ENCODE results near the gene NFAM1.

NFAM1 gene

GRCh38 chr22:42365942-42366695 is 66.1 kb downstream of the NFAM1 start:
- no peak overlapping the region for H3K9ac ChIP-seq (ENCODE audit: low read depth, low read length)
- H3K36me3 ChIP-seq (ENCODE audit: control insufficient read depth, insufficient read depth, low read length), result no peaks in the 10 kb centered on the region
- H3K27me3 ChIP-seq (ENCODE audit: control insufficient read depth, insufficient read depth, low read length), result 0 out of 2 replicates have a peak, but pooled peaks cover 6% of the 10 kb centered on the region
- H3K4me3 ChIP-seq (ENCODE audit: low read depth, low read length), result peak overlapping the region; percentile 45
- peaks cover 44% of the 10 kb centered on the region for H3K4me1 ChIP-seq (ENCODE audit: control insufficient read depth, insufficient read depth, low read length)
- H3K9me3 ChIP-seq (ENCODE audit: control insufficient read depth, insufficient read depth, low read length), result no peaks in the 10 kb centered on the region
- H3K27ac ChIP-seq (ENCODE audit: low read depth, low read length), result peak overlapping the region; percentile 96

GRCh38 chr22:42365111-42365865 is 66.9 kb downstream of the NFAM1 start:
- Histone ChIP-seq H3K27ac (ENCODE audit: low read depth, low read length) (peak overlapping the region; percentile 96), H3K4me3 (ENCODE audit: low read depth, low read length) (peak overlapping the region; percentile 45), H3K9ac (ENCODE audit: low read depth, low read length) (peak overlapping the region; percentile 13; the same call in 1 of the 2 replicates), H3K27me3 (ENCODE audit: control insufficient read depth, insufficient read depth, low read length) (0 out of 2 replicates have a peak, but pooled peaks cover 6% of the 10 kb centered on the region), H3K36me3 (ENCODE audit: control insufficient read depth, insufficient read depth, low read length) (no peaks in the 10 kb centered on the region), H3K4me1 (ENCODE audit: control insufficient read depth, insufficient read depth, low read length) (peaks cover 44% of the 10 kb centered on the region), H3K9me3 (ENCODE audit: control insufficient read depth, insufficient read depth, low read length) (no peaks in the 10 kb centered on the region)

GRCh38 chr22:42364604-42365110 is 67.5 kb downstream of the NFAM1 start:
- Histone ChIP-seq H3K4me3 (ENCODE audit: low read depth, low read length) (peak overlapping the region; percentile 45), H3K27ac (ENCODE audit: low read depth, low read length) (peak overlapping the region; percentile 96), H3K4me1 (ENCODE audit: control insufficient read depth, insufficient read depth, low read length) (peaks cover 42% of the 10 kb centered on the region), H3K27me3 (ENCODE audit: control insufficient read depth, insufficient read depth, low read length) (0 out of 2 replicates have a peak, but pooled peaks cover 6% of the 10 kb centered on the region), H3K36me3 (ENCODE audit: control insufficient read depth, insufficient read depth, low read length) (no peaks in the 10 kb centered on the region), H3K9ac (ENCODE audit: low read depth, low read length) (0 out of 2 replicates have a peak overlapping the region, but pooled peaks have one; percentile 13), H3K9me3 (ENCODE audit: control insufficient read depth, insufficient read depth, low read length) (no peaks in the 10 kb centered on the region)

- Histone ChIP-seq H3K9me3 (ENCODE audit: control insufficient read depth, insufficient read depth, low read length) (no peaks in the 10 kb centered on the region), H3K27me3 (ENCODE audit: control insufficient read depth, insufficient read depth, low read length) (0 out of 2 replicates have a peak, but pooled peaks cover 6% of the 10 kb centered on the region), H3K4me1 (ENCODE audit: control insufficient read depth, insufficient read depth, low read length) (peaks cover 39% of the 10 kb centered on the region), H3K36me3 (ENCODE audit: control insufficient read depth, insufficient read depth, low read length) (no peaks in the 10 kb centered on the region), H3K4me3 (ENCODE audit: low read depth, low read length) (no peak overlapping the region), H3K9ac (ENCODE audit: low read depth, low read length) (no peak overlapping the region), H3K27ac (ENCODE audit: low read depth, low read length) (no peak overlapping the region)
Measured at GRCh38 chr22:42363892-42364291, 68.3 kb downstream of the NFAM1 start.

GRCh38 chr22:42361523-42361922 is 70.7 kb downstream of the NFAM1 start:
- Histone ChIP-seq H3K9me3 (ENCODE audit: control insufficient read depth, insufficient read depth, low read length) (no peaks in the 10 kb centered on the region), H3K4me1 (ENCODE audit: control insufficient read depth, insufficient read depth, low read length) (peaks cover 28% of the 10 kb centered on the region), H3K27me3 (ENCODE audit: control insufficient read depth, insufficient read depth, low read length) (no peaks in the 10 kb centered on the region), H3K4me3 (ENCODE audit: low read depth, low read length) (no peak overlapping the region), H3K36me3 (ENCODE audit: control insufficient read depth, insufficient read depth, low read length) (no peaks in the 10 kb centered on the region), H3K27ac (ENCODE audit: low read depth, low read length) (no peak overlapping the region), H3K9ac (ENCODE audit: low read depth, low read length) (no peak overlapping the region)

GRCh38 chr22:42360348-42360747 is 71.9 kb downstream of the NFAM1 start:
- Histone ChIP-seq H3K27ac (ENCODE audit: low read depth, low read length) (no peak overlapping the region), H3K27me3 (ENCODE audit: control insufficient read depth, insufficient read depth, low read length) (no peaks in the 10 kb centered on the region), H3K4me3 (ENCODE audit: low read depth, low read length) (no peak overlapping the region), H3K4me1 (ENCODE audit: control insufficient read depth, insufficient read depth, low read length) (peaks cover 16% of the 10 kb centered on the region), H3K36me3 (ENCODE audit: control insufficient read depth, insufficient read depth, low read length) (no peaks in the 10 kb centered on the region), H3K9me3 (ENCODE audit: control insufficient read depth, insufficient read depth, low read length) (no peaks in the 10 kb centered on the region), H3K9ac (ENCODE audit: low read depth, low read length) (no peak overlapping the region)

- H3K27me3 ChIP-seq (ENCODE audit: control insufficient read depth, insufficient read depth, low read length), result no peaks in the 10 kb centered on the region
- peaks cover 7% of the 10 kb centered on the region for H3K4me1 ChIP-seq (ENCODE audit: control insufficient read depth, insufficient read depth, low read length)
- H3K9ac ChIP-seq (ENCODE audit: low read depth, low read length), result no peak overlapping the region
- H3K27ac ChIP-seq (ENCODE audit: low read depth, low read length), result no peak overlapping the region
- no peaks in the 10 kb centered on the region for H3K9me3 ChIP-seq (ENCODE audit: control insufficient read depth, insufficient read depth, low read length)
- no peak overlapping the region for H3K4me3 ChIP-seq (ENCODE audit: low read depth, low read length)
- no peaks in the 10 kb centered on the region for H3K36me3 ChIP-seq (ENCODE audit: control insufficient read depth, insufficient read depth, low read length)
Measured at GRCh38 chr22:42358643-42359558, 73.3 kb downstream of the NFAM1 start.

GRCh38 chr22:42357634-42358296 is 74.4 kb downstream of the NFAM1 start:
- H3K9me3 ChIP-seq (ENCODE audit: control insufficient read depth, insufficient read depth, low read length), result no peaks in the 10 kb centered on the region
- no peak overlapping the region for H3K9ac ChIP-seq (ENCODE audit: low read depth, low read length)
- H3K36me3 ChIP-seq (ENCODE audit: control insufficient read depth, insufficient read depth, low read length), result no peaks in the 10 kb centered on the region
- peaks cover 9% of the 10 kb centered on the region for H3K4me1 ChIP-seq (ENCODE audit: control insufficient read depth, insufficient read depth, low read length)
- no peaks in the 10 kb centered on the region for H3K27me3 ChIP-seq (ENCODE audit: control insufficient read depth, insufficient read depth, low read length)
- no peak overlapping the region for H3K27ac ChIP-seq (ENCODE audit: low read depth, low read length)
- H3K4me3 ChIP-seq (ENCODE audit: low read depth, low read length), result no peak overlapping the region

- Histone ChIP-seq H3K4me1 (ENCODE audit: control insufficient read depth, insufficient read depth, low read length) (peaks cover 9% of the 10 kb centered on the region), H3K27ac (ENCODE audit: low read depth, low read length) (no peak overlapping the region), H3K36me3 (ENCODE audit: control insufficient read depth, insufficient read depth, low read length) (no peaks in the 10 kb centered on the region), H3K9ac (ENCODE audit: low read depth, low read length) (no peak overlapping the region), H3K4me3 (ENCODE audit: low read depth, low read length) (no peak overlapping the region), H3K9me3 (ENCODE audit: control insufficient read depth, insufficient read depth, low read length) (no peaks in the 10 kb centered on the region), H3K27me3 (ENCODE audit: control insufficient read depth, insufficient read depth, low read length) (no peaks in the 10 kb centered on the region)
Measured at GRCh38 chr22:42357221-42357620, 75.0 kb downstream of the NFAM1 start.

GRCh38 chr22:42356533-42356932 is 75.7 kb downstream of the NFAM1 start:
- Histone ChIP-seq H3K27ac (ENCODE audit: low read depth, low read length) (no peak overlapping the region), H3K27me3 (ENCODE audit: control insufficient read depth, insufficient read depth, low read length) (no peaks in the 10 kb centered on the region), H3K36me3 (ENCODE audit: control insufficient read depth, insufficient read depth, low read length) (no peaks in the 10 kb centered on the region), H3K4me1 (ENCODE audit: control insufficient read depth, insufficient read depth, low read length) (peaks cover 9% of the 10 kb centered on the region), H3K9me3 (ENCODE audit: control insufficient read depth, insufficient read depth, low read length) (no peaks in the 10 kb centered on the region), H3K9ac (ENCODE audit: low read depth, low read length) (no peak overlapping the region), H3K4me3 (ENCODE audit: low read depth, low read length) (no peak overlapping the region)
